A673 (cell line): Measurements from ENCODE around the gene NPHS2.

ENCODE experiments used
- CTCF ChIP-seq: fragments of 300-800, 200-600 bp; sonication (generic); conservative IDR thresholded peaks from 2 replicates; pipeline ENCODE4 v1.5.1; 2017; ENCODE audit warnings: low read depth, mild to moderate bottlenecking, antibody characterized with exemption, low read length, moderate library complexity, mixed read lengths
- EZH2 ChIP-seq: fragments of 200-600 bp; sonication (generic); IDR thresholded peaks from 2 replicates; pipeline ENCODE4 v1.6.1; 2017; ENCODE audit warnings: borderline replicate concordance, low read depth, mild to moderate bottlenecking, mixed read lengths, antibody characterized with exemption, low read length; ENCODE audit not compliant: poor library complexity, severe bottlenecking

- TF ChIP-seq CTCF = no peak
- TF ChIP-seq EZH2 = no peak
Observed at GRCh38 chr1:179506199-179506598, 69.5 kb downstream of the NPHS2 start.
